B cell (primary cell): Measurements from ENCODE around the gene ADGRB2. TPM values are rescaled to one million over a fixed set of nuclear protein-coding genes. Genes with fewer than 3 reads are reported as not detected.

ENCODE experiments used
- ATAC-seq: fragments of 200-7000 bp; cut with Tn5 transposase; one replicate; pipeline ENCODE4 v1.10.0; 2021; ENCODE audit warnings: low read depth, mild to moderate bottlenecking, moderate number of reproducible peaks, moderate library complexity
- CTCF ChIA-PET: fragments of 350-600 bp; sonication (Branson Sonifier 250); formaldehyde crosslinking; loops from one replicate; lab custom pipeline; 2021; ENCODE audit warnings: antibody characterized with exemption, inconsistent platforms; lab: Charles Lee
- POLR2A ChIA-PET: fragments of 350-600 bp; sonication (Branson Sonifier 250); formaldehyde crosslinking; loops from one replicate; lab custom pipeline; 2021; ENCODE audit warnings: antibody characterized with exemption; lab: Charles Lee
- DNase-seq: peaks from one replicate; pipeline ENCODE4 v3.0.0; 2013
- H2AFZ ChIP-seq: 2 replicates; pipeline ENCODE4 v1.6.1; 2012; ENCODE audit warnings: mild to moderate bottlenecking, low read depth, low read length; ENCODE audit not compliant: insufficient read depth, poor library complexity, severe bottlenecking
- H3K27ac ChIP-seq, 2 donors: 1 replicate in 1 of 2; 2 replicates in 1 of 2; pipeline ENCODE4 v1.5.1; 2012 to 2013; ENCODE audit warnings: low read length in 2 of 2, mild to moderate bottlenecking in 2 of 2, moderate library complexity in 1 of 2
- H3K27me3 ChIP-seq, 4 experiments: fragments of 200-600 bp in 1 of 4; sonication (generic) in 1 of 4; replicated peaks in 1 of 4; 1 replicate in 2 of 4; 2 replicates in 2 of 4; pipeline versions ENCODE4 v1.6.1 to v1.7.0; 2013 to 2016; ENCODE audit warnings: low read length in 3 of 4, mild to moderate bottlenecking in 2 of 4, mixed read lengths in 1 of 4, moderate library complexity in 1 of 4; ENCODE audit not compliant: insufficient read depth in 4 of 4, control insufficient read depth in 3 of 4; ENCODE audit errors: control extremely low read depth in 1 of 4
- H3K36me3 ChIP-seq, 2 experiments: replicated peaks in 1 of 2; 1 replicate in 1 of 2; 2 replicates in 1 of 2; pipeline versions ENCODE4 v1.6.1 to v1.7.1; 2013; ENCODE audit warnings: low read length in 1 of 2; ENCODE audit not compliant: insufficient read depth in 2 of 2, control insufficient read depth in 1 of 2; ENCODE audit errors: control extremely low read depth in 1 of 2, extremely low read depth in 1 of 2
- H3K4me1 ChIP-seq, 2 donors: fragments of 200-600 bp in 1 of 2; sonication (generic) in 1 of 2; 1 replicate in 1 of 2; 2 replicates in 1 of 2; pipeline versions ENCODE4 v1.5.1 to v1.6.1; 2013 to 2017; ENCODE audit warnings: low read length in 2 of 2; ENCODE audit not compliant: control insufficient read depth in 2 of 2, insufficient read depth in 2 of 2
- H3K4me2 ChIP-seq: replicated peaks from 2 replicates; pipeline ENCODE3; 2012; ENCODE audit warnings: mild to moderate bottlenecking, low read depth, low read length; ENCODE audit not compliant: poor library complexity, severe bottlenecking
- H3K4me3 ChIP-seq, 5 experiments: fragments of 200-600 bp in 1 of 5; sonication (generic) in 1 of 5; 1 replicate in 3 of 5; 2 replicates in 2 of 5; pipeline versions ENCODE4 v1.5.1 to v1.7.0; 2011 to 2016; ENCODE audit warnings: low read length in 4 of 5, mild to moderate bottlenecking in 4 of 5, low read depth in 2 of 5, control low read depth in 1 of 5, moderate library complexity in 1 of 5; ENCODE audit not compliant: insufficient read depth in 1 of 5; ENCODE audit errors: control extremely low read depth in 1 of 5, extremely low read depth in 1 of 5
- H3K79me2 ChIP-seq: fragments of 200-600 bp; sonication (generic); one replicate; pipeline ENCODE4 v1.6.0; 2016; ENCODE audit warnings: low read length; ENCODE audit not compliant: control insufficient read depth, insufficient read depth
- H3K9ac ChIP-seq: fragments of 200-600 bp; sonication (generic); 2 replicates; pipeline ENCODE4 v1.6.1; 2017; ENCODE audit warnings: mild to moderate bottlenecking, low read length, moderate library complexity
- H3K9me3 ChIP-seq, 3 donors: one replicate each; pipeline versions ENCODE4 v1.6.1 to v1.7.1; 2013; ENCODE audit warnings: low read length in 2 of 3; ENCODE audit not compliant: control insufficient read depth in 2 of 3, insufficient read depth in 1 of 3; ENCODE audit errors: control extremely low read depth in 1 of 3
- H4K20me1 ChIP-seq: 2 replicates; pipeline ENCODE4 v1.6.0; 2012; ENCODE audit warnings: mild to moderate bottlenecking, low read length; ENCODE audit not compliant: insufficient read depth, control insufficient read depth, poor library complexity, severe bottlenecking
- H3K27ac Mint-ChIP-seq: one replicate; pipeline ENCODE4 v1.8.0; 2021; ENCODE audit warnings: mixed read lengths
- H3K27me3 Mint-ChIP-seq: one replicate; pipeline ENCODE4 v1.8.0; 2021; ENCODE audit warnings: mixed read lengths
- H3K4me1 Mint-ChIP-seq: one replicate; pipeline ENCODE4 v1.8.0; 2021; ENCODE audit warnings: mixed read lengths
- H3K4me3 Mint-ChIP-seq: one replicate; pipeline ENCODE4 v1.8.0; 2021; ENCODE audit warnings: mixed read lengths
- H3K9me3 Mint-ChIP-seq: one replicate; pipeline ENCODE4 v1.8.0; 2022; ENCODE audit warnings: mixed read lengths; ENCODE audit not compliant: insufficient read depth
- CTCF ChIP-seq: fragments of 200-600 bp; IDR thresholded peaks from one replicate; pipeline ENCODE4 v1.8.0; 2022; ENCODE audit warnings: antibody characterized with exemption, mild to moderate bottlenecking
- EZH2 ChIP-seq: IDR thresholded peaks from 2 replicates; pipeline ENCODE4 v1.6.1; 2012; ENCODE audit warnings: borderline replicate concordance, low read depth, mild to moderate bottlenecking, moderate library complexity, low read length; ENCODE audit not compliant: insufficient read depth, poor library complexity, severe bottlenecking
- WGBS: methylation state at CpG from one replicate; pipeline ENCODE4 v1.1.5; 2013; ENCODE audit warnings: missing lambda C conversion rate; ENCODE audit not compliant: insufficient coverage; 5-methylcytosine and 5-hydroxymethylcytosine counted together
- intact Hi-C: fragments of 100-400 bp; cut with micrococcal nuclease; formaldehyde crosslinking; loops from one replicate; pipeline ENCODE4 v1.10.0; 2022
- polyA plus RNA-seq: library from polyadenylated mRNA; depleted of rRNA; stranded (reverse); fragments of >200 nt; gene quantifications from 2 replicates; pipeline ENCODE4 v1.2.3, GENCODE V29; 2012
- total RNA-seq, 2 donors: library from RNA; stranded (reverse); fragments of 120-200 nt in 1 of 2; gene quantifications; 1 replicate in 1 of 2; 2 replicates in 1 of 2; pipeline versions ENCODE4 v1.2.3 to v1.2.4, GENCODE V29; 2013 to 2022

The ADGRB2 gene
- total and polyA plus RNA-seq, 2 donors (not counting 1 experiment from before 2014, with no cell fraction given), result 1.9 to 2.7 TPM

- Histone ChIP-seq H3K36me3 (no peaks in the 10 kb centered on the region), H2AFZ (peak overlapping the region; percentile 68), H3K9ac (peak overlapping the region; percentile 59), H3K9me3 (peaks cover 0 to 3% (median 0%) of the 10 kb centered on the region in 3 donors), H3K79me2 (no peaks in the 10 kb centered on the region), H3K4me2 (peak overlapping the region; percentile 86), H3K27me3 (peaks cover 0 to 31% (median 15%) of the 10 kb centered on the region in 4 experiments), H3K27ac (no peak overlapping the region), H4K20me1 (peaks cover 10% of the 10 kb centered on the region), H3K4me3 (peak overlapping the region in 4 of 5 experiments; percentile 33 to 61 (median 50)), H3K4me1 (peaks cover 35 to 42% of the 10 kb centered on the region in 2 donors)
- DNase-seq, result peak; percentile 83
- Mint-ChIP-seq H3K4me1 (peaks cover 34% of the 10 kb centered on the region), H3K27me3 (peaks cover 13% of the 10 kb centered on the region), H3K27ac (peak overlapping the region; percentile 15), H3K9me3 (no peaks in the 10 kb centered on the region), H3K4me3 (peak overlapping the region; percentile 83)
- 2% methylated on average over 55 of the region's 60 CpGs for WGBS
- CTCF ChIA-PET, result interaction anchor here (0.6 to 10.8 kb wide), 15 partner anchors 12 to 482 kb away, joined by 3 to 199 read pairs (median 4); no protein-coding TSS in a partner anchor
- POLR2A ChIA-PET, result interaction anchor here (0.7 to 4.4 kb wide), 4 partner anchors 19 to 65 kb away, joined by 4 to 28 read pairs (median 8); no protein-coding TSS in a partner anchor
- intact Hi-C loops, result loop anchor here (1.0 kb wide), 1 partner anchor 201 kb away; no protein-coding TSS in a partner anchor
- peak; percentile 94 for TF ChIP-seq EZH2
- TF ChIP-seq CTCF, result peak; percentile 80
- ATAC-seq, result peak; percentile 56
Observed at GRCh38 chr1:31762726-31763670, 1.1 kb downstream of the ADGRB2 start.
